Ascending aorta (tissue), 2 donors: ENCODE data around the gene LRRD1. TPM values are rescaled to one million over a fixed set of nuclear protein-coding genes. Genes with fewer than 3 reads are reported as not detected.

Experiments
- DNase-seq, 2 donors: peaks; one replicate each; pipeline ENCODE4 v3.0.0-alpha.2; 2019; ENCODE audit warnings: low spot score in 2 of 2
- H3K27ac ChIP-seq, 2 donors: fragments of 200-600 bp; sonication (generic); one replicate each; pipeline ENCODE4 v1.5.1; 2016 to 2017; ENCODE audit warnings: mild to moderate bottlenecking in 1 of 2
- H3K27me3 ChIP-seq: fragments of 200-600 bp; sonication (generic); one replicate; pipeline ENCODE4 v1.5.1; 2017
- H3K36me3 ChIP-seq, 2 donors: fragments of 200-600 bp; sonication (generic); one replicate each; pipeline ENCODE4 v1.5.1; 2016
- H3K4me1 ChIP-seq, 2 donors: fragments of 200-600 bp; sonication (generic); one replicate each; pipeline ENCODE4 v1.5.1; 2016 to 2017; ENCODE audit warnings: mild to moderate bottlenecking in 1 of 2
- H3K4me3 ChIP-seq, 2 donors: fragments of 200-600 bp; sonication (generic); one replicate each; pipeline ENCODE4 v1.5.1; 2016 to 2017; ENCODE audit warnings: mild to moderate bottlenecking in 1 of 2
- H3K9me3 ChIP-seq, 2 donors: fragments of 200-600 bp; sonication (generic); one replicate each; pipeline ENCODE4 v1.5.1; 2016
- intact Hi-C: fragments of 100-400 bp; cut with DNase I; formaldehyde crosslinking; loops from one replicate; pipeline ENCODE4 v1.15.1; 2023
- total RNA-seq: library from RNA; depleted of rRNA; stranded (reverse); fragments of >200 nt; gene quantifications from one replicate; pipeline ENCODE4 v1.1.0, GENCODE V29; 2016
- TF ChIP-seq, protein P1 (sequence below), 3 experiments: fragments of 200-600 bp in 2 of 3; fragments of 450-650 bp in 1 of 3; sonication (generic) in 2 of 3; IDR thresholded peaks; one replicate each; pipeline ENCODE4 v1.5.1; 2016 to 2019; ENCODE audit warnings: antibody characterized with exemption in 3 of 3, mild to moderate bottlenecking in 1 of 3, moderate library complexity in 1 of 3

LRRD1 gene
- total RNA-seq, 1 donor from 2014 or later: not detected

DNA sequence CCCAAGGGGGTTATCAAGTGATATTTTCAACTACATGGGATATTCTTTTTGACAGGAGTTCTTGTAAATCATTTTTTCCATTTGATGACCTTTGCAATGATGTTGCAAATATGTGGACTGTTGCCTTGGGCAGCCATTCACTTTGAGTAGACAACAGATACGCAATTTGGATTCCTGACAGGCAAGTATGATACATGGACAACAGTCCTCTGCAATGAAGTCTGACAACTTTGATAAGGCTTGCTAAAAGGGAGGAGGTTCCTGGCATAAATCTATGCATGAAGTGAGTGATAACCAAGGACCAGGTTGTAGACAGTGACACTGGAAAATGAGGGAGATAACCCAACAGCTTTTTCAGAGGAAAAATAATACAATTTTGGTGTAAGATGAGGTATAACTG, 17.7 kb downstream of the LRRD1 start:
- TF ChIP-seq, protein P1, sequence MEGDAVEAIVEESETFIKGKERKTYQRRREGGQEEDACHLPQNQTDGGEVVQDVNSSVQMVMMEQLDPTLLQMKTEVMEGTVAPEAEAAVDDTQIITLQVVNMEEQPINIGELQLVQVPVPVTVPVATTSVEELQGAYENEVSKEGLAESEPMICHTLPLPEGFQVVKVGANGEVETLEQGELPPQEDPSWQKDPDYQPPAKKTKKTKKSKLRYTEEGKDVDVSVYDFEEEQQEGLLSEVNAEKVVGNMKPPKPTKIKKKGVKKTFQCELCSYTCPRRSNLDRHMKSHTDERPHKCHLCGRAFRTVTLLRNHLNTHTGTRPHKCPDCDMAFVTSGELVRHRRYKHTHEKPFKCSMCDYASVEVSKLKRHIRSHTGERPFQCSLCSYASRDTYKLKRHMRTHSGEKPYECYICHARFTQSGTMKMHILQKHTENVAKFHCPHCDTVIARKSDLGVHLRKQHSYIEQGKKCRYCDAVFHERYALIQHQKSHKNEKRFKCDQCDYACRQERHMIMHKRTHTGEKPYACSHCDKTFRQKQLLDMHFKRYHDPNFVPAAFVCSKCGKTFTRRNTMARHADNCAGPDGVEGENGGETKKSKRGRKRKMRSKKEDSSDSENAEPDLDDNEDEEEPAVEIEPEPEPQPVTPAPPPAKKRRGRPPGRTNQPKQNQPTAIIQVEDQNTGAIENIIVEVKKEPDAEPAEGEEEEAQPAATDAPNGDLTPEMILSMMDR (IDR thresholded peaks at IDR 0.05): no peak
- H3K27me3 ChIP-seq: no peaks in the 10 kb centered on the region

DNA sequence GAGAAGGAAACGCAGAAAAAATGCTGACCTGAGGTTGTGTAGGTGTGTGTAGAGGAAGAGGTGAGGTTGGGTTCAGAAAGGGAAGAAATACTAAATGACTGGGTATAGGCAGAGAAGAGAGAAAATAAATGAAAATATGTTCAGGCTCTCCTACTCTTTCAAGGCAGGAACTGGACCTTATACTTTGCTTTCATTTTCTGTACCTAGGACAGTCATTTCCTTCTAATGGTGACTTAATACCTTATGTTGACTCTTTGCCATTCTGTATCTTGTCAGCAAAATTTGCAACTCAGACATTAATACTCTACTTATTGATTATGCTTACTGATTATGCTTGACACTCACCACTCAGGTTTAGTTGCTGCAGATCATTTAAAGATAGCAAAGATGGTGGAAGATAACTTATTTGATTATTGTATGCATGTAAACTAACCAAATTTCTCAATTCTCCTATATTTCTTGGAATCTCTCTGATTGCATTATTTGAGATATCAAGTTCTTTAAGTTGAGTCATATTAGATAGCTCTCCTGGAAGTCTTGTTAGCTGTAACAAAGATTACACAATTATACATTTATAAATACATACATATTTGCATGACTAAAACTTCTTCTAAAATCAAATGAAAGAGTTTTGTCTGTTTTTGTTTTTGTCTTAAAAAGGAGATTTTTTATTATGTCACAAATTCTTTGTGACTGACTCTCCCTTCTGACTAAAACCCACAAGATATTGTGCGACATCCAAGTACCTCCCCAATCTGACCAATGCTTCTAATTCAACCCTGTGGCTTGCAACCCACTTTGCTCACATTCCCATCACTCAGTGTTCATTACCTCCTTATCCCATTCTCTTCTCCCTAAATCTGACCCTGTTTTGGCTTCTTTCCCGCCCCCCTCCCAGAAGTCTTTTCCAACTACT, 20.0 kb downstream of the LRRD1 start:
- H3K4me3 ChIP-seq: no peak overlapping the region
- no peaks in the 10 kb centered on the region for H3K36me3 ChIP-seq
- H3K27ac ChIP-seq: no peak overlapping the region
- H3K4me1 ChIP-seq: no peaks in the 10 kb centered on the region
- intact Hi-C loops: no loop called here
- no peaks in the 10 kb centered on the region for H3K9me3 ChIP-seq
- TF ChIP-seq, protein P1 (IDR thresholded peaks at IDR 0.05): no peak
- no peak for DNase-seq
- no peaks in the 10 kb centered on the region for H3K27me3 ChIP-seq

More for the DNA sequence above, 17.7 kb downstream of the LRRD1 start:
- H3K36me3 ChIP-seq: no peaks in the 10 kb centered on the region
- no peaks in the 10 kb centered on the region for H3K9me3 ChIP-seq
- H3K4me3 ChIP-seq: no peak overlapping the region
- intact Hi-C loops: no loop called here
- DNase-seq: no peak
- H3K4me1 ChIP-seq: no peaks in the 10 kb centered on the region
- H3K27ac ChIP-seq: no peak overlapping the region

DNA sequence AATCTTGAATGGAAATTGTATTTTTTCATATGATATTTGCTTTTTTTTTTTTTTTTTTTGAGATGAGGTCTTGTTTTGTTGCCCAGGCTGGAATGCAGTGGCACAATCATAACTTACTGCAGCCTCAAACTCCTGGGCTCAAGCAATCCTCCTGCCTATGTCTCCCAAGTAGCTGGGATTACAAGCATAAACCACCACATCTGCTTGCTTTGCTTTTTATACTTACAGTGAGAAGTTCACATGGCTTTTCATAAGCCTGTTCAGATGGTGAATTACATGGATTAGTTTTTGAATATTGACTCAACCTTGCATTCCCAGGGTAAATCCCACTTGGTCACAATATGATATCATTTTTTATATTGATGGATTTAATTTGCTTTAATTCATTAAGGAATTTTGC, 22.0 kb downstream of the LRRD1 start:
- Histone ChIP-seq H3K4me3 (no peak overlapping the region), H3K36me3 (no peaks in the 10 kb centered on the region), H3K9me3 (no peaks in the 10 kb centered on the region), H3K27me3 (no peaks in the 10 kb centered on the region), H3K4me1 (no peaks in the 10 kb centered on the region), H3K27ac (no peak overlapping the region)
- no peak for DNase-seq
- intact Hi-C loops: no loop called here
- TF ChIP-seq, protein P1 (IDR thresholded peaks at IDR 0.05): no peak

DNA sequence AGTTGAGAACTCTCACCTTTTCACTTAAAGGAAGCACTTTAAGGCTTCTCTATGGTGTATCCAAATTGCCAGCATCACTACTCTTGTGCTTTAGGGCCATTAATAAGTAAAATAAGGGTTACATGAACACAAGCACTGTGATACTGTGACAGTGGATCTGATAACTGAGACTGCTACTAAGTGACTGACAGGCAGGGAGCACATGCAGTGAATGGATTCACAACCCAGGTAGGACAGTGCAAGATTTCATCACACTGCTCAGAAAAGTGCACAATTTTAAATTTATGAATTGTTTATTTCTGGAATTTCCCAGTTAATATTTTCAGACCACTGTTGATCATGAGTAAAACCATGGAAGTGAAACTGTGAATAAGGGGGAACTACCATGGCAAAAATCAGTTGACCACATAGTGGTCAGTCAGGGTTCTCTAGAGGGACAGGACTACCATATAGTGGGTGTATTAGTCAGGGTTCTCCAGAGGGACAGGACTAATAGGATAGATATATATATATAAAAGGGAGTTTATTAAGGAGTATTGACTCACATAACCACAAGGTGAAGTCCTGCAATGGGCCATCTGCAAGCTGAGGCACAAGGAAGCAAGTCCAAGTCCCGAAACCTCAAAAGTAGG, 23.7 kb downstream of the LRRD1 start:
- H3K27ac ChIP-seq: no peak overlapping the region
- no peak for DNase-seq
- H3K4me3 ChIP-seq: no peak overlapping the region
- no peaks in the 10 kb centered on the region for H3K9me3 ChIP-seq
- no peaks in the 10 kb centered on the region for H3K36me3 ChIP-seq
- no peaks in the 10 kb centered on the region for H3K4me1 ChIP-seq
- TF ChIP-seq, protein P1 (IDR thresholded peaks at IDR 0.05): no peak
- no peaks in the 10 kb centered on the region for H3K27me3 ChIP-seq
- intact Hi-C loops: no loop called here

DNA sequence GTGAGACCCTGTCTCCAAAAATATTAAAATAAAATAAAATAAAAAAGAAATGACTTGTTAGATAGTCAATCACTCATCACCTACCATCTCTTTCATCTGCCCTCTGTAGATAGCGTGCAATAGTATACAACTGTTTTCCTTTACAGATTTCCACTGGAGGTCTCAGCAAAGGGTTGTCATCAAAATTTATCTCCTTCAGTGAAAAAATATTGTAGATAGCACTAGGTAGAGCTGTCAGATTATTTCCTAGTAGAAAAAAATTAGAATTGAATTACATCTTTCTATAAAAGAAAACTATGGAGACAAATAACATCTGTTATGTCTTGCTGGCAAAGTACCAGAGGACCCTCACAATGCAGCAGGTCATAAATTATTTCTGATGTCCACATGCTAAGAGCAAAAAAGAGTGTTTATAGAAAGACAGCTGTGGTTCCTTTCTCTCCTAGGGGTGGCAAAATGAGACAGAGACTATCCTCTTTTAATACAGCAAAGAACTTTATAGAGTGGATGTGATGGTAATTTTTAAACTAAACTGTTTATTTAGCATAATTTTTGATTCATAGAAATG, 28.4 kb downstream of the LRRD1 start:
- TF ChIP-seq, protein P1 (IDR thresholded peaks at IDR 0.05): no peak
- Histone ChIP-seq H3K4me1 (no peaks in the 10 kb centered on the region), H3K9me3 (no peaks in the 10 kb centered on the region), H3K4me3 (no peak overlapping the region), H3K27me3 (no peaks in the 10 kb centered on the region), H3K36me3 (no peaks in the 10 kb centered on the region), H3K27ac (no peak overlapping the region)
- DNase-seq: no peak
- intact Hi-C loops: no loop called here
